Smooth muscle cell of the brain vasculature (primary cell): ENCODE results near the gene PDE8B.

Source experiments
- DNase-seq: peaks from one replicate; pipeline ENCODE4 v3.0.0-alpha.2; 2012; ENCODE audit warnings: low read depth, low spot score

The PDE8B gene

GRCh38 chr5:77186652-77187370, 23.7 kb upstream of the PDE8B start:
- no peak for DNase-seq

- no peak for DNase-seq
Measured at GRCh38 chr5:77189421-77189820, 21.1 kb upstream of the PDE8B start.

- no peak for DNase-seq
Measured at GRCh38 chr5:77192441-77193050, 17.9 kb upstream of the PDE8B start.

GRCh38 chr5:77194762-77195161, 15.7 kb upstream of the PDE8B start:
- DNase-seq, result no peak

GRCh38 chr5:77197840-77198554, 12.5 kb upstream of the PDE8B start:
- DNase-seq, result no peak

- no peak for DNase-seq
Measured at GRCh38 chr5:77200663-77201062, 9.8 kb upstream of the PDE8B start.

GRCh38 chr5:77202145-77202544, 8.3 kb upstream of the PDE8B start:
- DNase-seq, result no peak

GRCh38 chr5:77204967-77205366, 5.5 kb upstream of the PDE8B start:
- no peak for DNase-seq

GRCh38 chr5:77208507-77209163, 1.8 kb upstream of the PDE8B start:
- DNase-seq, result no peak

GRCh38 chr5:77209495-77210090, 887 bp upstream of the PDE8B start:
- no peak for DNase-seq

GRCh38 chr5:77210964-77211690, 647 bp downstream of the PDE8B start:
- DNase-seq, result no peak

GRCh38 chr5:77211691-77212047, 1.2 kb downstream of the PDE8B start:
- no peak for DNase-seq

- DNase-seq, result no peak
Measured at GRCh38 chr5:77213601-77214000, 3.1 kb downstream of the PDE8B start.

GRCh38 chr5:77214151-77214550, 3.7 kb downstream of the PDE8B start:
- no peak for DNase-seq

GRCh38 chr5:77218263-77218662, 7.8 kb downstream of the PDE8B start:
- no peak for DNase-seq

- no peak for DNase-seq
Measured at GRCh38 chr5:77221115-77221514, 10.6 kb downstream of the PDE8B start.

- no peak for DNase-seq
Measured at GRCh38 chr5:77222722-77223121, 12.2 kb downstream of the PDE8B start.

GRCh38 chr5:77223653-77224052, 13.2 kb downstream of the PDE8B start:
- no peak for DNase-seq

GRCh38 chr5:77224672-77225355, 14.3 kb downstream of the PDE8B start:
- DNase-seq, result no peak

GRCh38 chr5:77225531-77225930, 15.1 kb downstream of the PDE8B start:
- no peak for DNase-seq

- DNase-seq, result no peak
Measured at GRCh38 chr5:77229887-77230286, 19.4 kb downstream of the PDE8B start.
